CD4-positive, alpha-beta T cell treated with Interferon alpha-2 for 1 hour (primary cell): ENCODE data around the gene KCNMA1.

Experiments used
- DNase-seq, 2 donors: peaks; one replicate each; pipeline ENCODE4 v3.0.0-alpha.2; 2020 to 2022

The KCNMA1 gene

GRCh38 chr10:77253147-77253545, 384.5 kb downstream of the KCNMA1 start:
- DNase-seq = no peak

GRCh38 chr10:77252380-77253146, 385.0 kb downstream of the KCNMA1 start:
- no peak for DNase-seq

GRCh38 chr10:77251297-77252013, 386.2 kb downstream of the KCNMA1 start:
- DNase-seq = peak; percentile 6 to 19

GRCh38 chr10:77249901-77250459, 387.6 kb downstream of the KCNMA1 start:
- DNase-seq = no peak

- DNase-seq = no peak
These were observed 389.4 kb downstream of the KCNMA1 start for GRCh38 chr10:77248104-77248790.

GRCh38 chr10:77247031-77247990, 390.3 kb downstream of the KCNMA1 start:
- no peak for DNase-seq

GRCh38 chr10:77245953-77246352, 391.7 kb downstream of the KCNMA1 start:
- peak in 1 of 2 donors; percentile 15 for DNase-seq

GRCh38 chr10:77244746-77245145, 392.9 kb downstream of the KCNMA1 start:
- DNase-seq = no peak

GRCh38 chr10:77244286-77244685, 393.3 kb downstream of the KCNMA1 start:
- DNase-seq = no peak

GRCh38 chr10:77241350-77241725, 396.3 kb downstream of the KCNMA1 start:
- no peak for DNase-seq

GRCh38 chr10:77240706-77241349, 396.8 kb downstream of the KCNMA1 start:
- no peak for DNase-seq

GRCh38 chr10:77240041-77240652, 397.5 kb downstream of the KCNMA1 start:
- no peak for DNase-seq

GRCh38 chr10:77237120-77237519, 400.5 kb downstream of the KCNMA1 start:
- DNase-seq = no peak

GRCh38 chr10:77236700-77237099, 400.9 kb downstream of the KCNMA1 start:
- DNase-seq = no peak

GRCh38 chr10:77236029-77236428, 401.6 kb downstream of the KCNMA1 start:
- DNase-seq = no peak

GRCh38 chr10:77234599-77234998, 403.0 kb downstream of the KCNMA1 start:
- no peak for DNase-seq

- no peak for DNase-seq
These were observed 404.1 kb downstream of the KCNMA1 start for GRCh38 chr10:77233466-77233865.

GRCh38 chr10:77231884-77232610, 405.6 kb downstream of the KCNMA1 start:
- DNase-seq = no peak

- no peak for DNase-seq
These were observed 406.2 kb downstream of the KCNMA1 start for GRCh38 chr10:77231375-77231774.

GRCh38 chr10:77230194-77230593, 407.4 kb downstream of the KCNMA1 start:
- DNase-seq = no peak

GRCh38 chr10:77229704-77230103, 407.9 kb downstream of the KCNMA1 start:
- DNase-seq = no peak
